Measurements from ENCODE around the gene CGRRF1.

The CGRRF1 gene

DNA sequence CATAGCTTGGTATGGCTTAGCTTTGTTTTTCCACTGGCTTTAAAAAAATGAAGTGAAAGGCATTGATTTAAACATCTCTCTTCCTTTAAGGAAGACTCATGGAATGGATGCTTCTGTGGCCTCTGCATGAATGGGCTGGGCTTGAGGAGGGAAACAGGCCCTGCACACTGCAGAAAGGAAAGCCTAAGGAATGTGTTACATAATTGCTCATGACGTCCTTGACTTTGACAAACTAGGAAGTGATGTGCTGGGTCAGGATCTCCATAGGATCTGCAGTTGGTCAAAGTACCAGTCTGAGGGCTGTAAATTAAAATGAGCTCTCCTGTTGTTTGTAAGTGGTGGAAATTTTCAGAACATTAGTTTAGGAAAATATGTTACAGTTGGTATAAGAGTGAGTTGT lies 69.9 kb downstream of the CGRRF1 start:
- DNase-seq: no peak

DNA sequence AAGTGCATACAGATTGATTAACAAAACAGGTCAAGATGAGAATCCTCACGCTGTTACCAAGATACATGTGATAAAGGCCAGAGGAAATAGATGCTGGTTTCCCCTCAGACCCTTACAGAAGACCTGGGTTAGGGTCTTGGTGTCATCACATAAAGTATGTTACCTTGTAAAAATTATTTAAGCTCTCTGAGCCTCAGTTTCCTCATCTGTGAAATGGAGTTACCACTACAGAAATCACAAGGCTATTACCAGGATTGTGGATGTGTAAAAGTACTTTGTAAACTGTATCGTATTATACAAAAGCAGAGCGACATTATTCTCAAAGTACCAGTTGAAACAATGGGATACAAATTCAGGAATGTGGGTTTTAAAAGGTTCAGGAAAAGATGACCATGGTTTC lies 71.2 kb downstream of the CGRRF1 start:
- no peak for DNase-seq

DNA sequence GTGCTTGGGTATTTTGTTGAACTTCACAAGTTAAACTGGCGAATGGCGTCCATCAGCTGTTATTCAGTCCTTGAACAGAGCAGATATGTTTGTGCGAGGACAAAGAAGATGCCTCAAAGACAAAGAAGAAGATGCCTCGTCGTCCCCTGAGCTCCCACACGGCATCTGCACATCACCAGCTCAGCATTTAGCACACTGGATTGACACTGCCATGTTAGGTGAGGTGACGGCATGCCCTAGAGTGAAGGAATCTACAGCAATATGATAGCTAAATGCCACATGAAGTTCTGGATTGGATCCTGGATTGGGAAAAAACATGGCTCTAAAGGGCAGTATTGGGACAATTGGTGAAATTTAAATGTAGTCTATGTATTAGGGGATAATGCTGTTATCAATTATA lies 72.6 kb downstream of the CGRRF1 start:
- no peak for DNase-seq

DNA sequence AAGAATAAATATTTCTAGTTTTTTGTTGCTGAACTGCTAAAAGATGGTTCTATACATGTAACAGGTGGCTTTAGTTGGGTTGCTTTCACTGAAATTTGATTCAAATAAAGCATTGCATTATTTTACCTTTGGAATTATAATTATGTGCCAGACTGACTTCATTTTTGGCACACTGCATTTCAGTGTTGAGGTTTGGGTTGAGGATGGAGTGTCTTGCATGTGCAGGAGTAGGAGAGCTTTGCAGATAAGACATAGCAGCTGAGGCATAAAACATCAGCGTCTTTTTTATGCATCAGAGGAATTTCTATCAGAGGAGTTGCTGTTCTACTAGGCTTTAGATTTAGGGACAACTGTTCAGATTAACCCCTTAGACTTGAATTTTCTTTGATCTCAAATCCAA lies 74.4 kb downstream of the CGRRF1 start:
- DNase-seq: no peak

DNA sequence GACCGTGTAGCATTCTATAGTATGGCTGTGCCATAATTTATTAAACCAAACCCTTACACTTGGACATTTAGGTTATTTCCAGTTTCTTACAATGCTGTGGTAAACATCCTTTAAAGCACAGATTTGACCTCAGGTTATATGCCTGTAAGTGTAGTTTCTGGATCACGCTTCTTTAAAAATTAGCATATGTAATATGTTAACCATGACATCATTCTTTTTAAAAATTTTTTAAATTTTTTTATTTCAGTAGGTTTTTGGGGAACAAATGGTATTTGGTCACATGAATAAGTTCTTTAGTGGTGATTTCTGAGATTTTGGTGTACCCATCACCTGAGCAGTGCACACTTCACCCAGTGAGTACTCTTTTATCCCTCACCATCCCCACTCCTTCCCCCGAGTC lies 75.5 kb downstream of the CGRRF1 start:
- no peak for DNase-seq
